Stimulated activated CD4-positive, alpha-beta T cell treated with anti-CD3 and anti-CD28 coated beads, Interleukin-4, amount 100 ng/mL, for 4 hours (primary cell): ENCODE results near the gene ASB3.

Source experiments
- DNase-seq, 2 experiments: peaks; one replicate each; pipeline ENCODE4 v3.0.0-alpha.2; 2020

Gene ASB3

GRCh38 chr2:53636596-53636995, 150.2 kb downstream of the ASB3 start:
- DNase-seq, result no peak

- DNase-seq, result no peak
Measured at GRCh38 chr2:53636109-53636508, 150.6 kb downstream of the ASB3 start.

GRCh38 chr2:53635694-53636093, 151.1 kb downstream of the ASB3 start:
- DNase-seq, result no peak

DNA sequence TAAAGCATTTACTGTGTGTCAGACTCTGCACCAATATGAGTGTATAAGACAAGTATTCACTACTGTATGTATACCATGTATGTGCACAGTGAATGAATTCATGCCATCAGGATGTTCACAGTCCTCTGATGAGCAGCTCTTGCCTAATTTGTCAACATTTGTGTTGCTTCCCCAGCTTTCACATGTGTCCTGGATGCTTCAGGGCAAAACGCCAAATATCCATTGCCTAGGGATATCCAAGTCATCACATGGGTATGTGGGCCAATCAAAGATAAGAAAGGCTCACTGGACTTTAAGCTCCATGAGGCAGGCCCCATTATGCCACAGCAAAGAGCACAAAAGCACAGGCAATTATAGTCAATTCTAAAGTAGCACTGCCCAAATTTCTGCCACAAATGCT, 153.3 kb downstream of the ASB3 start:
- no peak for DNase-seq

- DNase-seq, result no peak
Measured at GRCh38 chr2:53632714-53633113, 154.0 kb downstream of the ASB3 start.

GRCh38 chr2:53632126-53632460, 154.7 kb downstream of the ASB3 start:
- DNase-seq, result no peak

DNA sequence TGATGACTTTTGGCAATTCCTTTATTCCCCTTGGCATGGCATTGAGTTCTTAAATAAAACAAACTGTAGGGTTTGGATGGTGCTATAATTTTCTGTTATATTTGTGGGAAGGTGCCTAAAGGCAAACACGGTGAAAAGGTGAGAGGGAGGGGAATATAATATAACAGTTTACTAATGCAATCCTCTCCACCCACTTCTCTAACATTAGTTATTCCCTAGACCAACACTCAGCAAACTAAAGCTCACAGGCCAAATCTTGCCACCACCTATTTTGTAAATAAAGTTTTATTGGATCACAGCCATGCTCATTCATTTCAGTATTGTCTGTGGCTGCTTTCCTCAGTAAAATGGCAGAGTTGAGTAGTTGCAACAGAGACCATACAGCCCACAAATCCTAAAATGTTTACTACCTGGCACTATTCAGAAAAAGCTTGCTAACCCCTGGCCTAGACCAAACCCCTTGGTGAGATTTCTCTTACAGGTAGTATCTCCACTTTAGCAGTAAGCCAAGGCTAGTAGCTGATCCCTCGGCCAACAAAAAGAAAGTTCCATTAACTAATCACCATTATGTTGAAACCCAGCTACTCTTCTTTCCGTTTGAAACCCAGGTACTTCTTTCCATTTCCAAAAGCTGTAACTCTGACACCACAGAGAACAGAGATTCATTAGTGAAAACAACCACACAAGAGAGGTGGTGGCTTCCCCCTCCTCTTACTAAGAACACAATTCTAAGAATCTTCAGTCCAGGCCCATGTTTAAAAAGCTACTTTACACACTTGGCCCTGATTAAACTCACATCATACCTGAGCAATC, 155.2 kb downstream of the ASB3 start:
- DNase-seq, result no peak

GRCh38 chr2:53630026-53630606, 156.6 kb downstream of the ASB3 start:
- no peak for DNase-seq

DNA sequence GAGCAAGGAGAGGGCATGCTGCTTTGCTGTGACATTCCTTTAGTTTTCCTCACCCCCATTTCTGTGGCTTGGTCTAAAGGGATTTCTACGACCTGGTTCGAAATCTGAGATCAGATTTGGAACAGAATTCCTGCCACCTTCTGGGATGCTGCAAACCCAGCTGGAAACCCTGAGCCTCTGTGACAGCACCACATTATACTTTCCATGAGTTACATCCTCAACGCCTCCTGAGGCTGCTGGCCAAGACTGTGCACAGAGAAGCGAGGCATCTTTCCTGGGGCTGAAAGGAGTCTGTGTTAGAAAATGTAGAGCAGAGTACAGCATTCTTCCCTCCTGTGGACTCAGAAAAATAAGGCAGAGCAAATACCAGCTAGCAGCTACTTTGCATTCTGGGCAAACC, 157.3 kb downstream of the ASB3 start:
- no peak for DNase-seq

- no peak for DNase-seq
Measured at GRCh38 chr2:53629001-53629400, 157.8 kb downstream of the ASB3 start.

DNA sequence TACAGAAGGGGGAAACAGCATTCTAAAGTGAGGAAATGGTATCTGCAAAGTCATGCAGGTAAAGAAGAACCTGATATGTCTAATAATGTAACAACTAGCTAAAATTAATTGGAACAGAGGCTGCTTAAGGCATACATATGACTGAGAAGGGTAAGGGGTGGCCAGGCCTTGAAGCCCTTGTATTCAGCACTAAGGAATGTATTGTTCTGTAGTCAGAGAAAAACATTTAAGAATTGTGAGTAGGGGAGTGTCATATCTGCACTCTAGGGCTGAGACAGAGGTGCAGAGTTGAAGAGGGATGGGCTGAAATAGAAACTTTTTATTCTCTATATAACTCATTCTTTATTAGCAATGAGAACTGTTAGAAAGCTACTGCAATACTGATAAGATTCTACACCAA, 164.6 kb downstream of the ASB3 start:
- no peak for DNase-seq

GRCh38 chr2:53620981-53621380, 165.8 kb downstream of the ASB3 start:
- no peak for DNase-seq
